Measurements from ENCODE around the gene CBX5.
"Not testable (repeated sequence)": the region's sequence is repeated elsewhere in the genome, so short reads cannot be mapped to it uniquely, and the experiment has no call there.

Gene CBX5

DNA sequence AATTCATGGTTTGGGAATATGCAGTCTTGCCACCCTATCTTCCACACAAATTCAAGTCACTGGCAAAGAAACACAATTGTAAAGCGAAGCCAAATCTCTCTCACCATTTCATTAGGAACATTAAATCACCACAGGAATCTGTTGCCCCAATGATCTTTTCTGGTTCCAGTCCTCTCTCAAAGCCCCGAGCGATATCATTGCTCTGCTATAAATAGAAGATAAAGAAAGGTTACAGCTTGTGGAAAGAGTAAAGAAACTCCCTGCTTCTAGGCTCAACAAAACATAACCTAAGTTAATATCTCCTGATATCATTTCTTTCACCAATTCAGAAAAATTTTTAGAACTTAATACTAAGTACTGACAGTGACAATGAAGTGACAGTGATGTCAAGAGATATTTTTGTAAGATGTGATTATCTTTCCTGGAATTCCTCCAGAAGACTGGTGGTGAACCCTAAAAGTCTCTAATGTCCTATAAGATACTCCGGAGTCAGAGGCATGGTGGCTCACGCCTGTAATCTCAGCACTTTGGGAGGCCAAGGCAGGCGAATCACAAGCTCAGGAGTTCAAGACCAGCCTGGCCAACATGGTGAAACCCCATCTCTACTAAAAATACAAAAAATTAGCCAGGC lies 33.8 kb downstream of the CBX5 start:
- Histone ChIP-seq H3K4me1 (ENCODE audit: control extremely low read depth in 1 of 4, control insufficient read depth in 4 of 4, insufficient read depth in 4 of 4, low read length in 3 of 4) (no peaks in the 10 kb centered on the region), H3K27me3 (replicated peaks in 2 of 5; ENCODE audit: control insufficient read depth in 4 of 5, insufficient read depth in 5 of 5, low read length in 4 of 5) (no peaks in the 10 kb centered on the region), H3K27ac (ENCODE audit: insufficient read depth in 1 of 2, low read depth in 1 of 2, low read length in 2 of 2, poor library complexity in 1 of 2, severe bottlenecking in 2 of 2) (no peak overlapping the region), H3K4me3 (ENCODE audit: control insufficient read depth in 1 of 7, extremely low read depth in 1 of 7, insufficient read depth in 4 of 7, low read depth in 2 of 7, low read length in 6 of 7) (no peak overlapping the region), H3K9me3 (ENCODE audit: control extremely low read depth in 1 of 5, control insufficient read depth in 4 of 5, insufficient read depth in 2 of 5, low read depth in 1 of 5, low read length in 4 of 5) (no peaks in the 10 kb centered on the region), H3K36me3 (ENCODE audit: control insufficient read depth in 4 of 4, insufficient read depth in 4 of 4, low read length in 3 of 4) (peaks cover 12 to 72% (median 48%) of the 10 kb centered on the region in 4 experiments)
- ChIA-PET CTCF (interaction anchor here (0.6 to 1.0 kb wide), 2 partner anchors 26 to 125 kb away, joined by 3 to 6 read pairs; no protein-coding TSS in a partner anchor), POLR2A (no interaction called here)
- DNase-seq: no peak
- WGBS (ENCODE audit: insufficient coverage): 95% methylated on average over 4 of the region's 6 CpGs

- no peak overlapping the region for H3K27ac ChIP-seq (ENCODE audit: insufficient read depth in 1 of 2, low read depth in 1 of 2, low read length in 2 of 2, poor library complexity in 1 of 2, severe bottlenecking in 2 of 2)
- no peak for DNase-seq
- H3K9me3 ChIP-seq (ENCODE audit: control extremely low read depth in 1 of 5, control insufficient read depth in 4 of 5, insufficient read depth in 2 of 5, low read depth in 1 of 5, low read length in 4 of 5): no peaks in the 10 kb centered on the region
- no peak overlapping the region for H3K4me3 ChIP-seq (ENCODE audit: control insufficient read depth in 1 of 7, extremely low read depth in 1 of 7, insufficient read depth in 4 of 7, low read depth in 2 of 7, low read length in 6 of 7)
- H3K36me3 ChIP-seq (ENCODE audit: control insufficient read depth in 4 of 4, insufficient read depth in 4 of 4, low read length in 3 of 4): peaks cover 18 to 80% (median 47%) of the 10 kb centered on the region in 4 experiments
- no peaks in the 10 kb centered on the region for H3K27me3 ChIP-seq (replicated peaks in 2 of 5; ENCODE audit: control insufficient read depth in 4 of 5, insufficient read depth in 5 of 5, low read length in 4 of 5)
- H3K4me1 ChIP-seq (ENCODE audit: control extremely low read depth in 1 of 4, control insufficient read depth in 4 of 4, insufficient read depth in 4 of 4, low read length in 3 of 4): no peaks in the 10 kb centered on the region
- ChIA-PET POLR2A (interaction anchor here (1.3 kb wide), 1 partner anchor 39 kb away, joined by 4 read pairs; the partner anchor contains the start of genes CBX5 and HNRNPA1), CTCF (interaction anchor here (0.6 to 4.3 kb wide), 8 partner anchors 9 to 126 kb away, joined by 3 to 26 read pairs (median 6); no protein-coding TSS in a partner anchor)
- no CpG with 5 or more reads among the region's 2 CpGs for WGBS (ENCODE audit: insufficient coverage)
Measured at GRCh38 chr12:54240971-54241588, 38.8 kb downstream of the CBX5 start.

DNA sequence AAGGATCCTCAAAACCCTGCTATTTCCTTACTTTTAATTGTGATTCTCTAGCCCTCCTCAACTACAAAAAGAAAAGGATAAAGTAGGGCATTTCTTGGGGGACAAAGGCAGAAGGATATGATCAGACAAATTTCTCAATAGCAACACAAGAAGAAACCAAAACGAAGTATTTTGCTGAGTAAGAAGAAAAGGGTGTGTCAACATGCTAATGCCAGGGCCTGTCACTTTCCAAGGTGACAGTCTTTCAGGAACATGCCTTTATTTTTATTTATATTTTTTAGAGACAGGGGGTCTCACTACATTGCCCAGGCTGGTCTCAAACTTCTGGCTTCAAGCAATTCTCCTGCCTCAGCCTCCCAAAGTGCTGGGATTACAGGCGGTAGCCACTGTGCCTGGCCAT lies 39.8 kb downstream of the CBX5 start:
- peaks cover 21 to 74% (median 47%) of the 10 kb centered on the region in 4 experiments for H3K36me3 ChIP-seq (ENCODE audit: control insufficient read depth in 4 of 4, insufficient read depth in 4 of 4, low read length in 3 of 4)
- no peak for DNase-seq
- H3K4me3 ChIP-seq (ENCODE audit: control insufficient read depth in 1 of 7, extremely low read depth in 1 of 7, insufficient read depth in 4 of 7, low read depth in 2 of 7, low read length in 6 of 7): no peak overlapping the region
- no peaks in the 10 kb centered on the region for H3K4me1 ChIP-seq (ENCODE audit: control extremely low read depth in 1 of 4, control insufficient read depth in 4 of 4, insufficient read depth in 4 of 4, low read length in 3 of 4)
- H3K27me3 ChIP-seq (replicated peaks in 2 of 5; ENCODE audit: control insufficient read depth in 4 of 5, insufficient read depth in 5 of 5, low read length in 4 of 5): no peaks in the 10 kb centered on the region
- no CpG with 5 or more reads among the region's 2 CpGs for WGBS (ENCODE audit: insufficient coverage)
- H3K9me3 ChIP-seq (ENCODE audit: control extremely low read depth in 1 of 5, control insufficient read depth in 4 of 5, insufficient read depth in 2 of 5, low read depth in 1 of 5, low read length in 4 of 5): no peaks in the 10 kb centered on the region
- ChIA-PET CTCF (interaction anchor here (0.6 to 4.3 kb wide), 8 partner anchors 8 to 128 kb away, joined by 3 to 26 read pairs (median 6); no protein-coding TSS in a partner anchor), POLR2A (no interaction called here)
- H3K27ac ChIP-seq (ENCODE audit: insufficient read depth in 1 of 2, low read depth in 1 of 2, low read length in 2 of 2, poor library complexity in 1 of 2, severe bottlenecking in 2 of 2): no peak overlapping the region

GRCh38 chr12:54239620-54240019 lies 40.3 kb downstream of the CBX5 start:
- ChIA-PET POLR2A (no interaction called here), CTCF (interaction anchor here (1.6 to 4.3 kb wide), 4 partner anchors 11 to 129 kb away, joined by 4 to 23 read pairs (median 8); no protein-coding TSS in a partner anchor)
- Histone ChIP-seq H3K36me3 (ENCODE audit: control insufficient read depth in 4 of 4, insufficient read depth in 4 of 4, low read length in 3 of 4) (peaks cover 20 to 70% (median 45%) of the 10 kb centered on the region in 4 experiments), H3K9me3 (ENCODE audit: control extremely low read depth in 1 of 5, control insufficient read depth in 4 of 5, insufficient read depth in 2 of 5, low read depth in 1 of 5, low read length in 4 of 5) (no peaks in the 10 kb centered on the region), H3K4me1 (ENCODE audit: control extremely low read depth in 1 of 4, control insufficient read depth in 4 of 4, insufficient read depth in 4 of 4, low read length in 3 of 4) (no peaks in the 10 kb centered on the region), H3K27ac (ENCODE audit: insufficient read depth in 1 of 2, low read depth in 1 of 2, low read length in 2 of 2, poor library complexity in 1 of 2, severe bottlenecking in 2 of 2) (no peak overlapping the region), H3K4me3 (ENCODE audit: control insufficient read depth in 1 of 7, extremely low read depth in 1 of 7, insufficient read depth in 4 of 7, low read depth in 2 of 7, low read length in 6 of 7) (no peak overlapping the region), H3K27me3 (replicated peaks in 2 of 5; ENCODE audit: control insufficient read depth in 4 of 5, insufficient read depth in 5 of 5, low read length in 4 of 5) (no peaks in the 10 kb centered on the region)
- no peak for DNase-seq

- DNase-seq: no peak
- Histone ChIP-seq H3K27me3 (replicated peaks in 2 of 5; ENCODE audit: control insufficient read depth in 4 of 5, insufficient read depth in 5 of 5, low read length in 4 of 5) (no peaks in the 10 kb centered on the region), H3K36me3 (ENCODE audit: control insufficient read depth in 4 of 4, insufficient read depth in 4 of 4, low read length in 3 of 4) (peaks cover 17 to 64% (median 41%) of the 10 kb centered on the region in 4 experiments), H3K4me3 (ENCODE audit: control insufficient read depth in 1 of 7, extremely low read depth in 1 of 7, insufficient read depth in 4 of 7, low read depth in 2 of 7, low read length in 6 of 7) (no peak overlapping the region), H3K4me1 (ENCODE audit: control extremely low read depth in 1 of 4, control insufficient read depth in 4 of 4, insufficient read depth in 4 of 4, low read length in 3 of 4) (no peaks in the 10 kb centered on the region), H3K9me3 (ENCODE audit: control extremely low read depth in 1 of 5, control insufficient read depth in 4 of 5, insufficient read depth in 2 of 5, low read depth in 1 of 5, low read length in 4 of 5) (no peaks in the 10 kb centered on the region), H3K27ac (ENCODE audit: insufficient read depth in 1 of 2, low read depth in 1 of 2, low read length in 2 of 2, poor library complexity in 1 of 2, severe bottlenecking in 2 of 2) (no peak overlapping the region)
- ChIA-PET POLR2A (no interaction called here), CTCF (interaction anchor here (0.6 to 2.2 kb wide), 9 partner anchors 9 to 130 kb away, joined by 3 to 9 read pairs (median 4); no protein-coding TSS in a partner anchor)
- 100% methylated on average over 1 of the region's 1 CpG for WGBS (ENCODE audit: insufficient coverage)
Measured at GRCh38 chr12:54238531-54238930, 41.4 kb downstream of the CBX5 start.

DNA sequence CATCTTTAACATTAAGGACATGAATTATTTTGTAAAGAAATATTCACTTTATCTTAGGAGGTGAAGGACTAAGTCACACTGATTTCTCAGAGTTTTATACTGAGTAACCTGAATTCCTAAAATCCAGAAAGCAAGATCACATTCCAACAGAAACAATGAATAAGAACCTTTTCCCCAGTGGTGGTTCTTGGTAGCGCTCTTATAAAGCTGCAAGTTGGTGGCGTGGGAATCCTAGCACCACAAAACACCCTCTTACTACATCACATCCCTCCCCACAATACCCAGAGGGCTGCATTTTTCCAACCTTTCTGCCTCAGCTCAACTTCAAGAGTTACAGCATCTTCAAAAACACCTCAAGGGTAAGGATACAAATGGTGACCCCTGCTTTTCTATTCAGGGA lies 47.1 kb downstream of the CBX5 start:
- POLR2A ChIA-PET: no interaction called here

DNA sequence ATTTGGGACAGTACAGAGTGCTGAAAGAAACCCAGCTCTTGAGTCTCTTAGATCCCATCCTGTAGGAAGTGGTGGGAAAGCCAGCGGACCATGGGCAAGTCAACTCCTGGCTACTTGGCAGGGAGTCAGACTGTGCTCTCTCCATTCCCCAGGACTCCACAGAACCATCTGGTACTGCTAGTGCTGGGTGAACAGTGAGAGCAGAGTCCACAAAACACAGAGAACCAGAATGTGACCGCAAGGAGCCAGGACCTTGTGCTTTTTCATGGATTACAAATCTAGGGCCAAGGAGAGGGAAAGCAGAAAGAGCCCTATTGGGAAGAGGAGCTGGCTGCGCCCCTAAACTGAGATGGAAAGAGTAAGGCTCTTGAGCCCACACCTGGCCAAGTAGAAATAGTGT lies 48.7 kb downstream of the CBX5 start:
- H3K27me3 ChIP-seq (replicated peaks in 2 of 5; ENCODE audit: control insufficient read depth in 4 of 5, insufficient read depth in 5 of 5, low read length in 4 of 5); H3K36me3 ChIP-seq (ENCODE audit: control insufficient read depth in 4 of 4, insufficient read depth in 4 of 4, low read length in 3 of 4); H3K9me3 ChIP-seq (ENCODE audit: control extremely low read depth in 1 of 5, control insufficient read depth in 4 of 5, insufficient read depth in 2 of 5, low read depth in 1 of 5, low read length in 4 of 5); H3K4me3 ChIP-seq (ENCODE audit: control insufficient read depth in 1 of 7, extremely low read depth in 1 of 7, insufficient read depth in 4 of 7, low read depth in 2 of 7, low read length in 6 of 7); H3K27ac ChIP-seq (ENCODE audit: insufficient read depth in 1 of 2, low read depth in 1 of 2, low read length in 2 of 2, poor library complexity in 1 of 2, severe bottlenecking in 2 of 2); DNase-seq; POLR2A ChIA-PET: not testable (repeated sequence)
- CTCF ChIA-PET: interaction anchor here (0.8 to 2.0 kb wide), 6 partner anchors 9 to 107 kb away, joined by 3 to 7 read pairs (median 4); no protein-coding TSS in a partner anchor
- 94% methylated on average over 3 of the region's 3 CpGs for WGBS (ENCODE audit: insufficient coverage)
- H3K4me1 ChIP-seq (ENCODE audit: control extremely low read depth in 1 of 4, control insufficient read depth in 4 of 4, insufficient read depth in 4 of 4, low read length in 3 of 4): peaks cover 6 to 29% (median 18%) of the 10 kb centered on the region in 4 experiments

More for the DNA sequence above, 47.1 kb downstream of the CBX5 start:
- no CpG with 5 or more reads among the region's 2 CpGs for WGBS (ENCODE audit: insufficient coverage)
- peaks cover under 1 to 16% (median 11%) of the 10 kb centered on the region in 4 experiments for H3K4me1 ChIP-seq (ENCODE audit: control extremely low read depth in 1 of 4, control insufficient read depth in 4 of 4, insufficient read depth in 4 of 4, low read length in 3 of 4)
- peaks cover 6 to 19% (median 16%) of the 10 kb centered on the region in 4 experiments for H3K36me3 ChIP-seq (ENCODE audit: control insufficient read depth in 4 of 4, insufficient read depth in 4 of 4, low read length in 3 of 4)
- DNase-seq: no peak
- no peak overlapping the region for H3K4me3 ChIP-seq (ENCODE audit: control insufficient read depth in 1 of 7, extremely low read depth in 1 of 7, insufficient read depth in 4 of 7, low read depth in 2 of 7, low read length in 6 of 7)
- no peaks in the 10 kb centered on the region for H3K9me3 ChIP-seq (ENCODE audit: control extremely low read depth in 1 of 5, control insufficient read depth in 4 of 5, insufficient read depth in 2 of 5, low read depth in 1 of 5, low read length in 4 of 5)
- H3K27me3 ChIP-seq (replicated peaks in 2 of 5; ENCODE audit: control insufficient read depth in 4 of 5, insufficient read depth in 5 of 5, low read length in 4 of 5): no peaks in the 10 kb centered on the region
- CTCF ChIA-PET: interaction anchor here (0.9 to 1.0 kb wide), 5 partner anchors 8 to 160 kb away, joined by 3 to 5 read pairs (median 3); no protein-coding TSS in a partner anchor
- H3K27ac ChIP-seq (ENCODE audit: insufficient read depth in 1 of 2, low read depth in 1 of 2, low read length in 2 of 2, poor library complexity in 1 of 2, severe bottlenecking in 2 of 2): no peak overlapping the region
